Fibroblast of villous mesenchyme (primary cell): ENCODE results near the gene HRH2. TPM values are rescaled to one million over a fixed set of nuclear protein-coding genes. Genes with fewer than 3 reads are reported as not detected.
A peak's percentile ranks its signal among the peaks of the same experiment; 100 is the strongest.

Experiments
- DNase-seq: peaks from one replicate; pipeline ENCODE4 v3.0.0-alpha.2; 2010; ENCODE audit warnings: low read depth
- H3K4me3 ChIP-seq: 2 replicates; pipeline ENCODE4 v1.5.1; 2011; ENCODE audit warnings: low read depth, mild to moderate bottlenecking, low read length
- total RNA-seq: library from RNA; depleted of rRNA; stranded (reverse); fragments of >200 nt; gene quantifications from 2 replicates; pipeline ENCODE4 v1.2.3, GENCODE V29; 2012
- TF ChIP-seq, protein P1 (sequence below): IDR thresholded peaks from 2 replicates; pipeline ENCODE4 v1.5.1; 2012; ENCODE audit warnings: low read depth, mild to moderate bottlenecking, low read length; ENCODE audit not compliant: insufficient read depth

The HRH2 gene
- total RNA-seq, 1 donor: not detected

DNA sequence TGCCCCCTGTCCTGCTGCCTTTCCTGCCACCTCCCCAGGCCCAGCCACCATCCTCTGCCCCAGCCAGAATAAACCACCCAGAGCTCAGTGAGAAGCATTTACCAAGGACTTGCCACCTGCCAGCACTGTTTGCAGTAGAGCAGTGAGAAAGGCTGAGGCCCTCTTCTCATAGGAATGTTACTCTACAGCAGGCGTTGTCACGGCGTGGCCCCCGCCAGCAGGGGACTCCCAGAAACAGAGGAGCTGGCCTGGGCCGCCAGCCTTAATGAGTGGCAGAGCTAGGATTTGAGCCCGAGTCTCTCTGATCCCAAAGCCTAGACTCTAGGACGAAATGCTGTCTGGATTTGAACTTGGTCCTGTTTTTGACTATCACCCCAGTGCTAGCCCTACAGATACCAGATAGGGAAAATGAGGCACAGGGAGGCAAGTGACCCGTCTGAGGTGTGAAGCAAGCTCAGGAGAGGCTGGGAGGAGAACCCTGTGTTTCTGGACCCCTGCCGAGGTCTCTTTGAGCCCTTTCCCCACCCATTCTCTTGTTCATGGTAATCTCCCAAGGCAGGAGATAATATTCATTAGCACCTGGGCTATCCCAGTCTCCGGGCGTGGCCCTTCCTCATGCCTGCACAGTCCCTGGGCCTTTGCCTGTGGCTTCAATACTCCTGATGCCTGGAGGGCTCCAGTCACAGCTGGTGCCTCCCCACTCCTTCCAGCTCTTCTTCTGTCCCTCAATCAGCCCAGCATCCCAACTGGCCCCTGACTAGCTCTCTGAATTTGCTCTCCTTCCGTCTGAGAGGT, 30.7 kb downstream of the HRH2 start:
- DNase-seq: no peak
- H3K4me3 ChIP-seq: no peak overlapping the region
- TF ChIP-seq, protein P1, sequence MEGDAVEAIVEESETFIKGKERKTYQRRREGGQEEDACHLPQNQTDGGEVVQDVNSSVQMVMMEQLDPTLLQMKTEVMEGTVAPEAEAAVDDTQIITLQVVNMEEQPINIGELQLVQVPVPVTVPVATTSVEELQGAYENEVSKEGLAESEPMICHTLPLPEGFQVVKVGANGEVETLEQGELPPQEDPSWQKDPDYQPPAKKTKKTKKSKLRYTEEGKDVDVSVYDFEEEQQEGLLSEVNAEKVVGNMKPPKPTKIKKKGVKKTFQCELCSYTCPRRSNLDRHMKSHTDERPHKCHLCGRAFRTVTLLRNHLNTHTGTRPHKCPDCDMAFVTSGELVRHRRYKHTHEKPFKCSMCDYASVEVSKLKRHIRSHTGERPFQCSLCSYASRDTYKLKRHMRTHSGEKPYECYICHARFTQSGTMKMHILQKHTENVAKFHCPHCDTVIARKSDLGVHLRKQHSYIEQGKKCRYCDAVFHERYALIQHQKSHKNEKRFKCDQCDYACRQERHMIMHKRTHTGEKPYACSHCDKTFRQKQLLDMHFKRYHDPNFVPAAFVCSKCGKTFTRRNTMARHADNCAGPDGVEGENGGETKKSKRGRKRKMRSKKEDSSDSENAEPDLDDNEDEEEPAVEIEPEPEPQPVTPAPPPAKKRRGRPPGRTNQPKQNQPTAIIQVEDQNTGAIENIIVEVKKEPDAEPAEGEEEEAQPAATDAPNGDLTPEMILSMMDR: no peak

GRCh38 chr5:175689147-175689991, 31.5 kb downstream of the HRH2 start:
- TF ChIP-seq, protein P1: no peak
- peak; percentile 3 for DNase-seq
- H3K4me3 ChIP-seq: no peak overlapping the region

DNA sequence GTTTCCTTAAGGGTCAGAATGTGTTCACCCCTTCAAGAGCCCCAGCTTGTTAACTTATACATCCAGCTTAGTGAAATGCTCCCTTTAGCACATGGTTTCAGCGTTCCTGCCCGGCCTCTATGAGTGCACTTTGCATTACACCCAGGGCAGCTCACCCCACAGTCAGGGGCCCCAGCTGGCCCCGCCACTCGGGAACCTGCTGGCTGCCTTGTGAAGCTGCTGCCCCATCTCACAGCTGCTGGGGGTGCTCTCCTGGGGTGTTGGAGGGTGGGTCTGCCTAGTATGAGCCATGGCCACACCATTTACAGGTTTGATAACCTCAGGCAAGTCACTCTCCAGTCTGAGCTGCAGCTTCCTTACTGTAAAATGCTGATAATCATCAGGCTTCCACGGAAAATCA, 32.2 kb downstream of the HRH2 start:
- TF ChIP-seq, protein P1: no peak
- DNase-seq: no peak
- no peak overlapping the region for H3K4me3 ChIP-seq

DNA sequence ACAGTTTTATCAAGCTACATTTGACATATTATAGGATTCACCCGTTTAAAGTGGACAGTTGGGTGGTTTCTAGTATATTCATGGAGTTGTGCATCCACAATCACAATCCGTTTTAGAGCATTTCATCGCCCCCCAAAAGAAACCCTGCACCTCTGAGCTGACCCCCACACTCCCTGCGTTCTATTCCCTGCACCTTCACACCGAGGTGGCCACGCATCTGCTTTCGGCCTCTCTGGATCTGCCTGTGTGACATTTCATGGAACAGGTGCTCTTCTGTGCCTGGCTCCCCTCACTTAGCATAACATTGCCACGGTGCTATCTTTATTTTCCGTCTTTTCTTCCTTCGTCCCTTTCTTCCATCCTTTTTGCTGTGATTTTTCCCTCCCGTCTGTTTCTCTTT, 32.7 kb downstream of the HRH2 start:
- TF ChIP-seq, protein P1: no peak
- no peak overlapping the region for H3K4me3 ChIP-seq
- no peak for DNase-seq

- no peak for DNase-seq
- no peak overlapping the region for H3K4me3 ChIP-seq
- TF ChIP-seq, protein P1: no peak
Measured at GRCh38 chr5:175691761-175692160, 33.9 kb downstream of the HRH2 start.

DNA sequence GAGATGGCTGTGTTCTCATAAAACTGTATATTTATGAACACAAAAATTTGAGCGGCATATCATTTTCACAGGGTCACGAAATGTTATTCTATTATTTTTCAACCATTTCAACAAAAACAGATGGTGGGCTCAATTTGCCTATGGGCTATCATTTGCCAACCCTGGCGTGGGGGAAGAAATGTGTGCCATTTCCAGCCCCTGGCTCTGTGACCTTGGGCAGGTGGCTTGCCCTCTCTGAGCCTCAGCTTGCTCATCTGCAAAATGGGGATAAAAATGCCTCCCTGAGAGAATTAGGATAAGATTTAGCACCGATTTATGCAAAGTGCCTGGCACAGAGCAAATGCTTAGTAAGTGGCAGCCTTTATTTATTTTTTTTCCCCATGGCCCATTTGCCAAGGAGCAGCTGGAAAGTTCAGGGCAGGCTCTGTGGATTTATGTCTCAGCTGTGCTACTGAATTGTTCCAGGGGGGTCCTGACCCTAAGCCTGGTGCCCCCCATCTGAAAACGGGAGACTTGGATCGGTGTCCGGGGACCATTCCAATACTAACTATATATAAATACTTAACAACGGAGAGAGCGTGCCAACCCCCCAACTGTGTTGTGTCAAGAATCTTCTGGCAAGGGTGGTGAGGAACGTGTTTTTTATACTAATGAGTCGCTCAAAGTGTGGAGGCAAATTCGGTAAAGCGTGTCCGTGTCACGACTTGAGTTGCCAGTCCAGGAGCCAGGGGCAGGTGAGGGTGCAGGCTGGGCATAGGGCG, 34.5 kb downstream of the HRH2 start:
- TF ChIP-seq, protein P1: no peak
- no peak overlapping the region for H3K4me3 ChIP-seq
- DNase-seq: no peak
